Astrocyte (in vitro differentiated cells and primary cell): Measurements from ENCODE around the gene KCNQ1. TPM values are rescaled to one million over a fixed set of nuclear protein-coding genes. Genes with fewer than 3 reads are reported as not detected.

Experiments
- DNase-seq: peaks from one replicate; pipeline ENCODE4 v3.0.0-alpha.2; 2010; ENCODE audit warnings: low read depth
- FAIRE-seq: peaks from 2 replicates; lab custom pipeline; 2011; peaks lifted over from hg19 to GRCh38; lab: Jason Lieb, UNC
- H2AFZ ChIP-seq: 2 replicates; pipeline ENCODE4 v1.6.0; 2012; ENCODE audit warnings: low read depth, low read length, inconsistent platforms
- H3K27ac ChIP-seq: 2 replicates; pipeline ENCODE4 v1.5.1; 2011; ENCODE audit warnings: low read depth, low read length, inconsistent platforms
- H3K27me3 ChIP-seq: 2 replicates; pipeline ENCODE4 v1.6.0; 2011; ENCODE audit warnings: low read length, inconsistent platforms; ENCODE audit not compliant: insufficient read depth
- H3K36me3 ChIP-seq: 2 replicates; pipeline ENCODE4 v1.5.1; 2011; ENCODE audit warnings: low read length, inconsistent platforms; ENCODE audit not compliant: insufficient read depth
- H3K4me1 ChIP-seq: 2 replicates; pipeline ENCODE4 v1.5.1; 2011; ENCODE audit warnings: low read length, inconsistent platforms; ENCODE audit not compliant: insufficient read depth
- H3K4me2 ChIP-seq: 2 replicates; pipeline ENCODE4 v1.6.0; 2012; ENCODE audit warnings: low read length, inconsistent platforms
- H3K4me3 ChIP-seq: 2 replicates; pipeline ENCODE4 v1.5.1; 2011; ENCODE audit warnings: low read depth, mild to moderate bottlenecking, low read length, inconsistent platforms; ENCODE audit not compliant: insufficient read depth
- H3K79me2 ChIP-seq: 2 replicates; pipeline ENCODE4 v1.6.0; 2012; ENCODE audit warnings: mild to moderate bottlenecking, low read length, inconsistent platforms; ENCODE audit not compliant: insufficient read depth
- H3K9ac ChIP-seq: 2 replicates; pipeline ENCODE4 v1.6.0; 2012; ENCODE audit warnings: mild to moderate bottlenecking, low read length, inconsistent platforms
- H3K9me3 ChIP-seq: 2 replicates; pipeline ENCODE4 v1.5.1; 2012; ENCODE audit warnings: low read depth, mild to moderate bottlenecking, low read length, inconsistent platforms; ENCODE audit not compliant: insufficient read depth
- H4K20me1 ChIP-seq: 2 replicates; pipeline ENCODE4 v1.6.0; 2012; ENCODE audit warnings: low read length, inconsistent platforms; ENCODE audit not compliant: insufficient read depth
- H3K27ac Mint-ChIP-seq: one replicate; pipeline ENCODE4 v1.8.0; 2021; ENCODE audit warnings: mild to moderate bottlenecking, mixed read lengths; ENCODE audit not compliant: unreplicated experiment
- H3K27me3 Mint-ChIP-seq: one replicate; pipeline ENCODE4 v1.8.0; 2021; ENCODE audit warnings: low read depth, mixed read lengths; ENCODE audit not compliant: unreplicated experiment
- H3K36me3 Mint-ChIP-seq: one replicate; pipeline ENCODE4 v1.8.0; 2021; ENCODE audit warnings: low read depth, mixed read lengths; ENCODE audit not compliant: unreplicated experiment
- H3K4me1 Mint-ChIP-seq: one replicate; pipeline ENCODE4 v1.8.0; 2021; ENCODE audit warnings: low read depth, mixed read lengths; ENCODE audit not compliant: unreplicated experiment
- H3K4me3 Mint-ChIP-seq: one replicate; pipeline ENCODE4 v1.8.0; 2021; ENCODE audit warnings: mild to moderate bottlenecking, moderate library complexity, mixed read lengths; ENCODE audit not compliant: unreplicated experiment
- H3K9me3 Mint-ChIP-seq: one replicate; pipeline ENCODE4 v1.8.0; 2021; ENCODE audit warnings: mild to moderate bottlenecking, mixed read lengths; ENCODE audit not compliant: unreplicated experiment
- EZH2 ChIP-seq: IDR thresholded peaks from 2 replicates; pipeline ENCODE4 v1.6.1; 2012; ENCODE audit warnings: mild to moderate bottlenecking, low read length, inconsistent platforms; ENCODE audit not compliant: insufficient read depth
- total RNA-seq: library from RNA; stranded (reverse); gene quantifications from 2 replicates; pipeline ENCODE4 v1.2.1, GENCODE V29; 2021
- TF ChIP-seq, protein P1 (sequence below): IDR thresholded peaks from 2 replicates; pipeline ENCODE4 v1.5.1; 2011; ENCODE audit warnings: low read depth, mild to moderate bottlenecking, inconsistent platforms, low read length, moderate library complexity; ENCODE audit not compliant: insufficient read depth

KCNQ1 gene
- total RNA-seq, 1 donor from 2014 or later: not detected

DNA sequence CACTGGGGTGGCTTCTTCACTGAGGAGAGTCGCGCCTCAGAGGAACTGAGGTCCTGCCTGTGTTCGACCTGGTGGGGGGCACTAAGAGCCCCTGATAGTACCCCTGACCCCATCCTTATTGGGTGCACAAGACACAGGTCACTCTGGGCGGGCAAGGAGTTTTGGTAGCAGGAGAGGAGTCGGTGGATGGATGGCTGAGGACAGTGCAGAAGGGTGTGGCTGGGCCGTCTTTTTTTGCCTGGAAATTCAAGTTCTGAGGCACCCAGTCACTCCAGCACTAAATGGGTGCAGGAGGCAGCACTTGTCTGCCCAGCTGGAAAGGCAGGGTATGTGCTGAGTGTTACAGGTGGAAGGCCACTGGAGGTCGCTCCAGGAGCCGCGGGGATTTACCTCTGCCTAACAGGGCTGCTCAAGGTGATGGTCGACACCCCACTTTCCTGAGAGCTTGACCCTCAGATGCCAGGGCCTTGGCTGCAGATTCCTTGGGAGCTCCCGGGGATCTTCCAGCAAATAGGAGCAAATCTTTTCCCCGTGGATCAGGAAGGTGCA is 43.3 kb upstream of the KCNQ1 start:
- H3K27ac Mint-ChIP-seq: peak overlapping the region; percentile 82
- Histone ChIP-seq H4K20me1 (peaks cover 3% of the 10 kb centered on the region), H3K4me3 (peak overlapping the region; percentile 99), H3K4me2 (peak overlapping the region; percentile 98), H3K27ac (peak overlapping the region; percentile 94), H3K9me3 (no peaks in the 10 kb centered on the region), H3K79me2 (peaks cover 27% of the 10 kb centered on the region), H3K9ac (peak overlapping the region; percentile 100), H3K4me1 (peaks cover 18% of the 10 kb centered on the region), H2AFZ (no peak overlapping the region), H3K27me3 (no peaks in the 10 kb centered on the region), H3K36me3 (peaks cover 4% of the 10 kb centered on the region)
- H3K4me3 Mint-ChIP-seq: peak overlapping the region; percentile 92
- DNase-seq (no peak), FAIRE-seq (no peak)
- H3K4me1 Mint-ChIP-seq: peaks cover 2% of the 10 kb centered on the region
- H3K9me3 Mint-ChIP-seq: no peaks in the 10 kb centered on the region
- TF ChIP-seq EZH2: no peak
- TF ChIP-seq, protein P1, sequence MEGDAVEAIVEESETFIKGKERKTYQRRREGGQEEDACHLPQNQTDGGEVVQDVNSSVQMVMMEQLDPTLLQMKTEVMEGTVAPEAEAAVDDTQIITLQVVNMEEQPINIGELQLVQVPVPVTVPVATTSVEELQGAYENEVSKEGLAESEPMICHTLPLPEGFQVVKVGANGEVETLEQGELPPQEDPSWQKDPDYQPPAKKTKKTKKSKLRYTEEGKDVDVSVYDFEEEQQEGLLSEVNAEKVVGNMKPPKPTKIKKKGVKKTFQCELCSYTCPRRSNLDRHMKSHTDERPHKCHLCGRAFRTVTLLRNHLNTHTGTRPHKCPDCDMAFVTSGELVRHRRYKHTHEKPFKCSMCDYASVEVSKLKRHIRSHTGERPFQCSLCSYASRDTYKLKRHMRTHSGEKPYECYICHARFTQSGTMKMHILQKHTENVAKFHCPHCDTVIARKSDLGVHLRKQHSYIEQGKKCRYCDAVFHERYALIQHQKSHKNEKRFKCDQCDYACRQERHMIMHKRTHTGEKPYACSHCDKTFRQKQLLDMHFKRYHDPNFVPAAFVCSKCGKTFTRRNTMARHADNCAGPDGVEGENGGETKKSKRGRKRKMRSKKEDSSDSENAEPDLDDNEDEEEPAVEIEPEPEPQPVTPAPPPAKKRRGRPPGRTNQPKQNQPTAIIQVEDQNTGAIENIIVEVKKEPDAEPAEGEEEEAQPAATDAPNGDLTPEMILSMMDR: no peak
- no peaks in the 10 kb centered on the region for H3K27me3 Mint-ChIP-seq
- H3K36me3 Mint-ChIP-seq: peaks cover 4% of the 10 kb centered on the region

DNA sequence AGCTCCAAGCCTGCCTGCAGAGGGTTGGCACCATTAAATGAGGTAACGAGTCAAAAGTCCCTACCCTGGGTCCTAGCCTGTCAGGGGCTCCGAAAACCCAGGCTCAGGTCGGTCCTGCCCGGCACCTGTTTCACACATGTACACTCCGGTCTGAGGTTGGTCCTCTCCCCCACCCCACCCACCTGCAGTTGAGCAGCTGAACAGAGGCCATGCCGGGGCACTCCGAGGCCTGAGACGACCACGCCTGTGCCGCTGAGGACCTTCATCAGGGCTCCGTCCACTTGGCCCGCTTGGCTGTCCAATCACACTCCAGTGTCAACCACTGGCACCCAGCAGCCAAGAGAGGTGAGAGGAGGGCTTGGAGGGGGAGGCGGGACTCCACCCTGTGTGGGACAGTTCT is 42.7 kb upstream of the KCNQ1 start:
- Mint-ChIP-seq H3K4me3 (peak overlapping the region; percentile 92), H3K27ac (peak overlapping the region; percentile 72), H3K9me3 (no peaks in the 10 kb centered on the region), H3K27me3 (no peaks in the 10 kb centered on the region), H3K36me3 (peaks cover 4% of the 10 kb centered on the region), H3K4me1 (peaks cover 2% of the 10 kb centered on the region)
- H3K9ac ChIP-seq: peak overlapping the region; percentile 100
- TF ChIP-seq, protein P1: no peak
- TF ChIP-seq EZH2: no peak
- no peak overlapping the region for H3K27ac ChIP-seq
- FAIRE-seq (no peak), DNase-seq (no peak)
- no peak overlapping the region for H2AFZ ChIP-seq
- no peak overlapping the region for H3K4me3 ChIP-seq
- H4K20me1 ChIP-seq: peaks cover 3% of the 10 kb centered on the region
- peak overlapping the region; percentile 98 for H3K4me2 ChIP-seq
- peaks cover 4% of the 10 kb centered on the region for H3K36me3 ChIP-seq
- no peaks in the 10 kb centered on the region for H3K27me3 ChIP-seq
- H3K9me3 ChIP-seq: no peaks in the 10 kb centered on the region
- H3K79me2 ChIP-seq: peaks cover 27% of the 10 kb centered on the region
- peaks cover 18% of the 10 kb centered on the region for H3K4me1 ChIP-seq

DNA sequence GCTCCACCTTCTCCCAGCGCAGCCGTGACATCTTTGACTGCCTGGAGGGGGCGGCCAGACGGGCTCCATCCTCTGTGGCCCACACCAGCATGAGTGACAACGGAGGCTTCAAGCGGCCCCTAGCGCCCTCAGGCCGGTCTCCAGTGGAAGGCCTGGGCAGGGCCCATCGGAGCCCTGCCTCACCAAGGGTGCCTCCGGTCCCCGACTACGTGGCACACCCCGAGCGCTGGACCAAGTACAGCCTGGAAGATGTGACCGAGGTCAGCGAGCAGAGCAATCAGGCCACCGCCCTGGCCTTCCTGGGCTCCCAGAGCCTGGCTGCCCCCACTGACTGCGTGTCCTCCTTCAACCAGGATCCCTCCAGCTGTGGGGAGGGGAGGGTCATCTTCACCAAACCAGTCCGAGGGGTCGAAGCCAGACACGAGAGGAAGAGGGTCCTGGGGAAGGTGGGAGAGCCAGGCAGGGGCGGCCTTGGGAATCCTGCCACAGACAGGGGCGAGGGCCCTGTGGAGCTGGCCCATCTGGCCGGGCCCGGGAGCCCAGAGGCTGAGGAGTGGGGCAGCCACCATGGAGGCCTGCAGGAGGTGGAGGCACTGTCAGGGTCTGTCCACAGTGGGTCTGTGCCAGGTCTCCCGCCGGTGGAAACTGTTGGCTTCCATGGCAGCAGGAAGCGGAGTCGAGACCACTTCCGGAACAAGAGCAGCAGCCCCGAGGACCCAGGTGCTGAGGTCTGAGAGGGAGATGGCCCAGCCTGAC is 41.7 kb upstream of the KCNQ1 start:
- H2AFZ ChIP-seq: no peak overlapping the region
- H3K4me2 ChIP-seq: no peak overlapping the region
- peaks cover 18% of the 10 kb centered on the region for H3K4me1 ChIP-seq
- FAIRE-seq (no peak), DNase-seq (no peak)
- peaks cover 27% of the 10 kb centered on the region for H3K79me2 ChIP-seq
- Mint-ChIP-seq H3K4me3 (peak overlapping the region; percentile 92), H3K9me3 (no peaks in the 10 kb centered on the region), H3K27me3 (no peaks in the 10 kb centered on the region), H3K4me1 (peaks cover 2% of the 10 kb centered on the region), H3K36me3 (no peaks in the 10 kb centered on the region), H3K27ac (no peak overlapping the region)
- no peak overlapping the region for H3K4me3 ChIP-seq
- H4K20me1 ChIP-seq: peaks cover 3% of the 10 kb centered on the region
- no peak overlapping the region for H3K9ac ChIP-seq
- no peak overlapping the region for H3K27ac ChIP-seq
- H3K36me3 ChIP-seq: peaks cover 4% of the 10 kb centered on the region
- no peaks in the 10 kb centered on the region for H3K27me3 ChIP-seq
- no peak for TF ChIP-seq EZH2
- TF ChIP-seq, protein P1: no peak
- H3K9me3 ChIP-seq: no peaks in the 10 kb centered on the region
